Measurements from ENCODE around the gene EPAS1. TPM values are rescaled to one million over a fixed set of nuclear protein-coding genes. Genes with fewer than 3 reads are reported as not detected.

Gene EPAS1
- total RNA-seq, 4 donors from 2014 or later = 35.0 to 465 (median 202) TPM

GRCh38 chr2:46361920-46362666, 64.9 kb downstream of the EPAS1 start:
- intact Hi-C loops (cut with DNase I; ENCODE audit: low total_unique reads) = no loop called here
- no peaks in the 10 kb centered on the region for H3K27me3 ChIP-seq
- H3K9me3 ChIP-seq = no peaks in the 10 kb centered on the region
- no peak overlapping the region for H3K4me3 ChIP-seq
- no peaks in the 10 kb centered on the region for H3K36me3 ChIP-seq
- H3K27ac ChIP-seq = no peak overlapping the region
- DNase-seq = no peak
- no peak for TF ChIP-seq CTCF (IDR thresholded peaks at IDR 0.05)
- no peak for TF ChIP-seq POLR2A (IDR thresholded peaks at IDR 0.05)
- no peaks in the 10 kb centered on the region for H3K4me1 ChIP-seq

GRCh38 chr2:46362667-46363012, 65.4 kb downstream of the EPAS1 start:
- no peak overlapping the region for H3K27ac ChIP-seq

GRCh38 chr2:46363535-46364170, 66.4 kb downstream of the EPAS1 start:
- Histone ChIP-seq H3K4me1 (no peaks in the 10 kb centered on the region), H3K9me3 (no peaks in the 10 kb centered on the region), H3K27ac (peak overlapping the region in 1 of 2 donors; percentile 12), H3K4me3 (no peak overlapping the region), H3K27me3 (no peaks in the 10 kb centered on the region), H3K36me3 (no peaks in the 10 kb centered on the region)
- intact Hi-C loops (cut with DNase I; ENCODE audit: low total_unique reads) = no loop called here
- TF ChIP-seq CTCF (IDR thresholded peaks at IDR 0.05) (no peak), POLR2A (IDR thresholded peaks at IDR 0.05) (no peak)
- DNase-seq = no peak

More at GRCh38 chr2:46362667-46363012, 65.4 kb downstream of the EPAS1 start:
- intact Hi-C loops (cut with DNase I; ENCODE audit: low total_unique reads) = no loop called here
- TF ChIP-seq CTCF (IDR thresholded peaks at IDR 0.05) (no peak), POLR2A (IDR thresholded peaks at IDR 0.05) (no peak)
- Histone ChIP-seq H3K9me3 (no peaks in the 10 kb centered on the region), H3K36me3 (no peaks in the 10 kb centered on the region), H3K4me1 (no peaks in the 10 kb centered on the region), H3K27me3 (no peaks in the 10 kb centered on the region), H3K4me3 (no peak overlapping the region)
- no peak for DNase-seq

- Histone ChIP-seq H3K27ac (peak overlapping the region in 1 of 2 donors; percentile 12), H3K36me3 (no peaks in the 10 kb centered on the region), H3K4me1 (no peaks in the 10 kb centered on the region), H3K27me3 (no peaks in the 10 kb centered on the region), H3K4me3 (no peak overlapping the region), H3K9me3 (no peaks in the 10 kb centered on the region)
- intact Hi-C loops (cut with DNase I; ENCODE audit: low total_unique reads) = no loop called here
- TF ChIP-seq POLR2A (IDR thresholded peaks at IDR 0.05) (no peak), CTCF (IDR thresholded peaks at IDR 0.05) (peak; percentile 78 to 90 (median 79))
- peak in 1 of 2 donors; percentile 59 for DNase-seq
These were observed 67.7 kb downstream of the EPAS1 start for GRCh38 chr2:46364797-46365457.

Data from uterus (tissue), 4 donors.